H4 (cell line): ENCODE results near the gene ERBB4. TPM values are rescaled to one million over a fixed set of nuclear protein-coding genes. Genes with fewer than 3 reads are reported as not detected.
A peak's percentile ranks its signal among the peaks of the same experiment; 100 is the strongest.
"Not testable (repeated sequence)": the region's sequence is repeated elsewhere in the genome, so short reads cannot be mapped to it uniquely, and the experiment has no call there.

ENCODE experiments used
- DNase-seq: peaks from one replicate; pipeline ENCODE4 v3.0.0-alpha.2; 2015; ENCODE audit warnings: low spot score
- total RNA-seq: library from RNA; depleted of rRNA; stranded (reverse); fragments of >200 nt; shearing (Covaris generic); gene quantifications from 2 replicates; pipeline ENCODE4 v1.2.3, GENCODE V29; 2014

The ERBB4 gene
- total RNA-seq, 1 experiment from 2014 or later: 0.33 TPM

DNA sequence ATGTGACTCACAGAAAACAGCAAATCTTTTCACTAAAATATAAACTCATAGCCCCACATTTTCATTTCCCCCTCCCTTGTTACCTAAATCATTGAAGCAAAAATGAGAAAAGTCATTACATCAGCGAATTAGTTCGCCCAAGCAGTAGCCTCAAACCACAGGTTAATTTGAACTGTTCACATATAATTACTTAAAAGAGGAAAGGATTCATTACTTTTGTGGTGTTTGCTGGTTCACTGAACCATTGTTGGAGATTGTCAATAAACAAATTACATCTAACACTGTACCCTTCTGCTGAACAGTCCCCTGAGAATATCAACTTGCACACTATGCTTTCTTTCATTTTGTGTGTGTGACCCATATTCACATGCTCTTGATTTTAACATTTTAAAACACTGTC lies 238.7 kb downstream of the ERBB4 start:
- DNase-seq: no peak

DNA sequence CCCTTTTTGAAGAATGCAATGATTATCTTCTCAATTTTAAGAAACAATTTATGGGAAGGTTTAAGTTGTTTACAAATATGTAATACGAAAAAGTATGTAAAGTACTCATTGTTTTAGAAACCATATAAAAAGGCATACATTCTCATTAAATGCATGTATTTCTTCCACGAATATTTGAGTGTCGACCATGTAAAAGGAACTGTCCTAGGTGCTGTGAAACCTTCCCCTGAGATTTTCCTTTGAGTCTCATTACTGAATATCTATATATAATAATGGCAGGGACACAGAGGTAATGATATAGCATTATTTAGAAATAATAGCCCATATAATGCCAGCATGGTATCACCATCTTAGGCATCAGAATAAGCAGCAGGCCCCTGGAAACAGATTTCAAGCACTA lies 239.3 kb downstream of the ERBB4 start:
- no peak for DNase-seq

DNA sequence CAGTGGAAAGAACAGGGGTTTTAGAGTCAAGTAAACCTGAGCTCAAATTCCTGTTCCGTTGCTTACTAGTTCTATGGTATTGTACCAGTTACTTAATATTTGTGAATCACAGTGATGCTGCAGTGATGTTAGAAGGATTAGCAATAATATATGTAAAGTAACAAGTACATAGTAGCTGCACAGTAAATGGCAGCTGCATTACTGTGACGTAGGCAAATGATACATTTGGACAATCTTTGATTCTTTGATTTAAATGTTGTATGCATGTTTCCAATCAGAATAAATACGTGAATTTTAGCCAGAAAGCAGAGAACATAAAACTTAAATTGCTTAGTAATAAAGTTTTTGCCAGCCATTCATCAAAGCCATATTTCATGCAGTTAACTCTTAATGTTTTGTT lies 243.0 kb downstream of the ERBB4 start:
- no peak for DNase-seq

DNA sequence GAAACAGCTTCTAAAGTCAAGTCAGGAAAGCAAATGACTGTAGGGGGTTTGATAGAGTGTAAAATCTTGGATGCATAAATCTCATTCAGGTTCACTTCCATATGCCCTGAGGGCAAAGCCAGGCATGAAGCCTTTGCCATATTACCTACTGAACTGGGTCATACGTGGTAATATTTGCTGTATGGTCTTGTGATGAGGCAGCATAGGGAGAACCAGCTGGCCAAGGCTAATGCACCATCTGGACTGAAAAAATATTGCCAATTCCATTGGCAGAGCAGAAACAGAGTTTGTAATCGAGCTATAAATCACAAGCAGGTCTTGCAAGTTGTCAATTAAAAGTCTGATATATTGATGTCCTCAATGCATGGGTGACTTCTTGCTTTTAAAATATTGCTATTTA lies 243.8 kb downstream of the ERBB4 start:
- no peak for DNase-seq

DNA sequence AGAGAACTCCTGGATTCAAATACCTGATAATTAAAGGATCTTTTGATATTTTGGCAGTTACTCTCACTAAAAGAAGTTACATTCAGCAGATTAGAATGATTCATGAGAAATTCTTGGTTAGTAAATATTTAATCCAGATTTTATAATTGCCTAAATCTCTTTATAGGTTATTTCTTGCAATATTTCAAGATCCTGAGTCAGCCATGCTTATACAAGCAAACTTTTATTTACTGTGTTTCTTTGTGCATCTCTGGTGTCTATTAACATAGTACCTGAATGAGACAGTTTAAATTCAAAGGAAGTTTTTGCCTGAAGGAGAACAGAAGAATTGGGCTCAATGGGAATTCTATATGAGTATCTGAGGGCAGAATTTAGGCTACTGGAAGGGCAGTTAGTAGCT lies 249.3 kb downstream of the ERBB4 start:
- DNase-seq: no peak

DNA sequence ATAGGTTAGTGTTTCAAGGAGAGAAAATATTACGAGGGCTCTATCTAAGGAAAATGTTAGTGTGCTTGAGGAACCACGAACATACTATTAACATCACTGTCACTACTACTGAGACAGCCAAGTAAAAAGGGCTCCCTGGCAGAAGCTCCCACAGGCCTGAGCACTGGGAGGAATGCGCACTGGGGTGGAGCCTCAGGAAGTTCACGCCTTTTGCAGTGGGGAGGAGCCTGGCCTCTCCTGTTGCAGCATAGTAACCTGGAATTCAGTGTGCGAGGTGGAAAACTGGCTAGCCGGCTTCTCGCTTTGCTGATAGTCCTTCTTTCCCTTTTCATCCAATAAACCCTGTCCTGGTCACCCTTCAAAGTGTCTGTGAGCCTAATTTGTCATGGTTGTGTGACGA lies 250.3 kb downstream of the ERBB4 start:
- no peak for DNase-seq

DNA sequence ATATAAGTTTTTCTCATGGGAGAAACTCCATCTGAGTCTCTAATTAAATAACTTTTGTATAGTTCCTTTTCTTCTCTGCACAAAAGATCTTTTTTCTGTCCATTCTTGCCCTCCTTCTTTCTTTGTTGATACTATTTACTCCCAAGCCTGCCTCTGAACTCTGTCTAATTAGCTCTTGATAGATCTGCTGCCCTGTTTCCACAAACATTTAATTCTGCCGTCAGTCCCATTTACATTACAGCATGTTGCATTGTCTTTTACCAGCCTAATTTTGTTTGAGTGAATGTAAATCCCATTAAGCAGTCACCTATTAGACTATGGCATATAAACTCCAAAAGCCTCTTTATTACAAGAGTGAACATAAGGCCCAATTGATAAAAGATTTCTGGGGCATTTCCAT lies 254.4 kb downstream of the ERBB4 start:
- no peak for DNase-seq

DNA sequence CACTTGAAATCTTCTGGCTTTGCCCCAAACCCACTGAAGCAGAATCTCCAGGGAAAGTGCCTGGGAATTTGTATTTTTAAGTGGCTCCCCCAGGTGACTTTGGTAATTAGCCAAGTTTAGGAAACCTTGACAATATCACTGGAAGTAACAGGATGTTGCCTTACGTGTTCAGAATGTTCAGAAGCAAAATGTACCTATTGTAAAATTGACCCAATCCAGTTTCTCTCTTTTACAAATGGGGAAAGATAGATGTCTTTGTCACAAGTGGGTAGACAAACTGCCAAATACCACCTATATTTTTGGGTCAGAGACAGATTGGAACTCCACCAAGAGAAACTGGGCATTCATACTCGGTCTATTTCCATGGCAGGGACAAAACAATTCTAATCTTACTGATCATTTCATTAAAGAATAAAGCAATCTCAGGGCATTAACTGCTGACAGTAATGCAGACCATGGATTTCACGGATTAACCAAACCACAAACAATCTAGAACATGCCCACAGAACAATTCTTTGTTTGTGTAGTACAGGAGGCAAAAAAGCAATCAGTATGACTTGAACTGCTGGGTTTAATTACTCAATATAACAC lies 255.8 kb downstream of the ERBB4 start:
- DNase-seq: no peak

DNA sequence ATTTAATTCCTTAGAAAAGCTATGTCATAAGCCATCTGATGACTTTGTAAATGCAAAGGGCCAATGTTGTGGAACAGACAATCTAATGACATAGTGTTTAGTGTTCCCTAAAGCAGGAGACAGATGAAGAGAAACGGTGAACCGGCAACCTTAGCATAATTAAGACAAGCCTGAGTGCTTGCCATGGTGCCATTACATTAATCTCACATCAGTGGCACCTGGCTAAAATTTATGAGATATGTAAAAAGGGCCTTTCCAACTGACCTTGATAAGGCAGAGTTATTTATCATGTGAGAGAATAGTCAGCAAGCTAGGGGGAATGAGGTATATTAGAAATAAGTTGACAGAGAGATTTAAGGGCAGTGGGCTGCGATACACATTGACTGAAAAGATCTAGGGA lies 261.8 kb downstream of the ERBB4 start:
- DNase-seq: no peak

DNA sequence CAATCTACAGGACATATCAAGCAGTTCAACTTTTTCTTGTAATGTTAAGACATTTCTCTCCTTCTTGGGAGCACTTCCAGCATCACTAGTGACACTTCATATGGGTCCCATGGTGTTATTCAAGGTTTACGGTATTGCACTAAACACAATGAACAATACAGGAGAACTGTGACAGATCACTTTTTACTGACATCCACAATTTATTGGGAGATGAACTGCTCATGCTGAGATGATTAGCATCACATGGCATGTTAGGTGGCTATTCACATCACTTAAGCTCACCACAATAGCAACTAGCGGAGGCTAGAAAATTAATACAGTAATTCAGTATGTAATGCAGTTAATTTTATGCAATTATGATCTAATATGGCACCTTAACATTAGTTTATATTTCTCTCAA lies 264.4 kb downstream of the ERBB4 start:
- DNase-seq: no peak

DNA sequence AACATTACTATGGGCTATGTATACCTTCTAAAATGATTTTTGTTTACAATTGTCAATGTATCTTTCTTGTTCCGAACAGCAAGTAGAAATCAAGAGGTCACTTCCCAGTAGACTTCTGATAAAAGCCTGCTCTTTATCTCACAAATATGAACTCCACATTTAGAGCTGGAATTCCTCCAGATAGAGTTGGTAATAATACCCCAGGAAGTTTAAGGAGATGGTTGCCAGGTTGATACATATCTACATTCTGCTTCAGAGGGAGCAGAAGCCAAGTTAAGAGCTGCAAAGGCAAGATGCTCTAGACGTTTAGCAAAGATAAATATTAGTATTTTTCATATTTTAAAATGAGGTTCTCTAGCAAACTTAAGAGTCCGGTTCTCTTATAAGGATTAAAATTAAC lies 267.0 kb downstream of the ERBB4 start:
- DNase-seq: no peak

DNA sequence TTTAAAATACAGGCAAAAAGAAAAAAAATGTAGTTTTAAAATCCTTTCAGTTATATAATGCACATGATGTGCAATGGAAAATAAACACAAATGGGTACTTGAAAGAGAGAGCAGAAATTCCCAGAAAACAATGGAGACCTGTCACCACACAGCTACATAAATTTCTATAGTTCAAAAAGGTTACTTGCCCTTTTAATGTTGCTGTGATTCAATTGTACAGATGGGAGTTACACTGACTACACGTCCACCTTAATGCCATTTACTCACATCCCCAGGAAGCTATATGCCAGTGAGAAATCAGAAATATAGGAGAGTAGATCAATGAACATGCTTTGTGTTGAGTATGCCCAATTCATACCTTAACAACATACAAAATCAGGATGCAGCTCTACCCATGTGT lies 269.6 kb downstream of the ERBB4 start:
- DNase-seq: no peak

DNA sequence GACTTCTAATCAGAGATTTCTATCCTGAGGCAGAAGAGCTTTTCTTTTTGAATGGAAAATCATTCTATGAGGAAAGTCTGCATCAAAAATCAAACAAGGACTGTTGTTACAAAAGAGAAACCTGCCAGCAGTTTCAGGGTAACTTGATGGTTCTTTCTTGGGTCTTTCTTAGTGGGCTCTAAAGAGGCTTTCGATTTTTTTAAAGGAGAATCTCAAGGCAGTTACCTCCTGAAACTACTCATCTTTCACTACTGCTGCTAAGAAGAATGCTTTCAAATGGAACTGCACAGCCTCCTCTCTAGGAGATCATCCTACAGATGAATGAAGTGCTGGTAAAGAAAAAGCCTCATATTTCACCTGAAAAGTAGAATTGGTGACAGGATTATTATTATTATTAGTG lies 272.3 kb downstream of the ERBB4 start:
- no peak for DNase-seq

DNA sequence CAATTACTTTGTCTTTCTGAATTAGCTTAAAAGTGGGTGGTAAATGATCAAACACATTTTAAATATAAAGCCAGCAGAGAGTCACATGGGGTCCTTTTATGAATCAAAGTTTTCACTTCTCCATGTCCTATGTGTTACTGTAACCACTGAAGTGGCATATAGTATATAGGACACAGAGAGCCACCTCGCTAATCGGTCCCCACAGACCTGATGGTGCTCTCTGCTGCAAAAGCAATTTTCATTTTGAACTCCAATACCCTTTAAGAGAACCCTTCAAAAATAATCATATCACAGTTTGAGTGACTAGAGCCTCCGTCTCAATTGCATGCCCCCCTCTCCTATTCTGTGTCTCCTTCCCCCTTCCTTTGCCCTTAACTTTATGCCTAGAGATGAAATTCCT lies 272.8 kb downstream of the ERBB4 start:
- DNase-seq: no peak

DNA sequence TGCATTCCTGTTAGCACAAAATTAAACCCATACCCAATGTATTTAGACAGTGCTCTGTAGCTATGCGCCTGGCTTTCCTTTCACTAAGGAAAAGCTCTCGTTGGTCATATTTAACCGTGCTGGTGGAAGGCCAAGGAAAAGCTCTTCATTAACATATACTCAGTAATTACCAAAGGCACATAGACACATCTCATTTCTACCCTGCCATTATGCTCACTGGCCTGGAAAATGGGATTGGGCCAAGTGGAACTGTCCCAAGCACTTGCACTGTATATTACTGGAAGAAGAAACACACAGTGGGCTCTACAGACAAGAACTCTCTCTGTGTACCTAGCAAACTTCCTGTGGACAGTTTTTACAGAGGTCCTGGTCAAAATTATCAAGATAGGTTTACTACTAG lies 274.4 kb downstream of the ERBB4 start:
- no peak for DNase-seq

DNA sequence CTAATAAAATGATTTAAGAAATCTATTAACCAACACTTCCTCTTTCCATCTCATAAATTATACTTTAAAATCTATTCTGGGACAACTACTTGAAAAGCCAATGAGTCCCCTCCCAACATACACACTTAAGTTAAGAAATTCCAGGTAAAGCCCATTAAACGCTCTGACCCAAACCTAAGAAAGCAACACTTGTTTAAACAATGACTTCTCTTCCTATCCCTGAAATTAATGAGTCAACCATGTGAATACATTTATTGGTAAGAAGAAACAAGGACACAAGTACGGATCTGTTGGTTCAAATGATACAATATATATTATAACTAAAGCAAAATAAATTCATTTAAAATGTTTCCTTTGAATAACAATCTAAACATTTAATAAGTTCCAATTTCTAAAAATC lies 279.4 kb downstream of the ERBB4 start:
- no peak for DNase-seq

DNA sequence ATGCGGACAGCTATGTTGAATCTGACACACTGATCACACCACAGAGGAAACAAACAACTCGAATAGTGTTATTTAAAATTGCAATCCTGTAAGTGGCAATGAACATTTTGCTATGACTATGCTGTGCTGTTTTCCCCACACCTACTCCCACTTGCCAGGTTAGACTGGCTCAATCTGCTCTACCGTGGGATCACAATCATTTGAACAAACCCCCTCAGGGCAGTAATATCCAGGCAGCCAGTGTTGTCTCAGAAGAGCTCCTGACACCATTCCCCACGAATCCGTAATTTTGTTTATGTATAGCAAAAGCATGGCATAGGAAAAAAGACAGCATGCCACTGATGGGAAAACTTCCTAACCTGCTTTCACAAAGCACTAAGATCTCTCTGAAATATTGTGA lies 284.3 kb downstream of the ERBB4 start:
- DNase-seq: peak; percentile 19

DNA sequence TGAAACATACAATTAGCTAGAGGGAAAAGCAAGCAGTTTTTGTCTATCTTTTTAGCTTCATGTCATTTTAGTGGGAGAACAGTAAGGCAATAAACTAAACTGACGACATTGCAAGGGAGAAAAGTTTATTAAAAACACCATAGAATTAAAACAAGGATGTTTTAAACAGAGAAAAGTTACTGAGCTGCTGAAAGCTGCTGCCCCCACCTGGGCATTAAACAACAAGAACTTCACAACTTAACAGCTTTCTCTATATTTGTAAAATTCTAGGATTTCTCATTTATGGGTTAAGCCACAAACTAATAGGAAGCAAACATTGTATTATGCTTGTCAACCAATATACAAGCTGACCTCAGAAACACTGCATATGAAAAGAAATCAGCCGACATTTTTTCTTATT lies 289.2 kb downstream of the ERBB4 start:
- DNase-seq: peak; percentile 33

DNA sequence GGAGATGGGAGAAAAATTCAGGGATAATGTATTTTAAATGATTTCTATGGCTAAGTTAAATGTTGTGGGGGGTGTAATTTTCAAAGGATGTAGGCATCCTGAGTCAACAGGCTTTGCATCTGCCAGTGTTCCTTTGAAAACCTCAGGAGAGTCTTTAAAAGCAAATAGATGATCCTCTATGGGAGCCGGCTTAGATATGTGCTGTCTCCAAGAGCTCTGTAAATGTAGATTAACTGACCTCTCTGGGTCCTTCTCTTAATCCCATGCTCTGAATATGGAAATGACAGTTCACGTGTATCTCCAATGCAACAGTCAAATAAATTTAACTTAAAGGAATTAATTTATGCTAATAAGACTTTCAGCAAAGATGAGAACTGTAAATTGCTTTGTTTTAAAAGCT lies 292.7 kb downstream of the ERBB4 start:
- DNase-seq: no peak

DNA sequence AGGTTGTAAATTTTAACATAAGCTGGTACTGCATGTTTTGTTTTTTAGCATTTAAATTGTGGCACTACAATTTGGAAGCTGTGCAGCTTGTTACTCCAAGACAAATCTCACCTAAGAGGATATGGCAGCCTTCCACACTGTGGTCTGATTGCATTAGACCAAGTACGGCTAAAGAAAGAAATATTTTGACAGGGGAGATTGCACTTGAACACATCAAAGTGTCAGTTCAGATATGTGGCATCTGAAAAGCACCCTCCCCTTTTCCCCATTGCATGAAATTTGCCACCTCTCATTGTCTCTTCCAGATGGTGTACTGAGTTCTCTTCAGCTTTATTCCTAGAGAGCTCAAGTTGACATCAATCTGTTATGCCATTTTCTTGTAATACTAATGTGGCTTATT lies 295.9 kb downstream of the ERBB4 start:
- DNase-seq: no peak

DNA sequence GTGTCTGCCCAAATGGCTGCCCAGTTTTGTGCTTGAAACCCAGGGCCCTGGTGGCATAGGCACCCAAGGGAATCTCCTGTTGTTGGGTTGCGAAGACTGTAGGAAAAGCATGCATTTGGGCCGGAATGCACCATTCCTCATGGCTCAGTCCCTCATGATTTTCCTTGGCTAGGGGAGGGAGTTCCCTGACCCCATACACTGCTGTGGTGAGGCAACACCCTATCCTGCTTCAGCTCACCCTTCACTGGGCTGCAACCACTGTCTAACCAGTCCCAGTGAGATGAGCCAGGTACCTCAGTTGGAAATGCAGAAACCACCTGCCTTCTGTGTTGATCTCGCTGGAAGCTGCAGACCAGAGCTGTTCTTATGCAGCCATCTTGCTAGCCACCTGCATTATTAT lies 300.4 kb downstream of the ERBB4 start:
- DNase-seq: not testable (repeated sequence)

DNA sequence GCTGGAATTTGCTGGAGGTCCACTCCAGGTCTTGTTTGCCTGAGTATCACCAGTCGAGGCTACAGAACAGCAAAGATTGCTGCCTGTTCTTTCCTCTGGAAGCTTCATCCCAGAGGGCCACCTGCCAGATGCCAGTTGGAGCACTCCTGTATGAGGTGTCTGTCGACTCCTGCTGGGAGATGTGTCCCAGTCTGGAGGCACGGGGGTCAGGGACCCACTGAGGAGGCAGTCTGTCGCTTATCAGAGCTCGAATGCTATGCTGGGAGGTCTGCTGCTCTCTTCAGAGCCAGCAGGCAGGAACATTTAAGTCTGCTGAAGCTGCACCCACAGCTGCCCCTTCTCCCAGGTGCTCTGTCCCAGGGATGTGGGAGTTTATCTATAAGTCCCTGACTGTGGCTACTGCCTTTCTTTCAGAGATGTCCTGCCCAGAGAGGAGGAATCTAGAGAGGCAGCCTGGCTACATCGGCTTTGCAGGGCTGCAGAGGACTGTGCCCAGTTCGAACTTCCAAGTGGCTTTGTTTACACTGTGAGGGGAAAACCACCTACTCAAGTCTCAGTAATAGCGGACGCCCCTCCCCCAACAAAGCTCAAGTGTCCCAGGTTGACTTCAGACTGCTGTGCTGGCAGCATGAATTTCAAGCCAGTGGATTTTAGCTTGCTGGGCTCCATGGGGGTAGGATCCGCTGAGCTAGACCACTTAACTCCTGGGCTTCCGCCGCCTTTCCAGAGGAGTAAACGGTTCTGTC lies 301.1 kb downstream of the ERBB4 start:
- no peak for DNase-seq

DNA sequence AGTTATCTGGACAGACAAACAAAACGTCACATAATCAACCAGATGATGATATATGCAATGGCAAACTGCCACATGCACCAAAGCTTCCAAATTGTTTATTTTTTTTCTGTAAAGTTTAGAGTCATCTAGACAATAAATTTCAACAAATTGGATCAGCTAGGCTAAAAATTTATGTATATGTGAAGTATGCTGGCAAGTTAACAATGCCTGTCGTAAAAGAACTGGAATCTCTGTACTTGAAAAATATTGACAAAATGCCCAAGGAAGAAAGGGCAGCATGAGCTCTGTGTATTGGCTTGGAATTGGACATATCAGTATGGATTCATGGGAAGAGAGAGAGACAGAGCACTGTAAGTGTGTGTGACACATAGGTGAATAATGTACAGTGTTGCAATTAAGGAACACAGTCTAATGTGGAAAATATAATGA lies 309.8 kb downstream of the ERBB4 start:
- DNase-seq: peak; percentile 15

DNA sequence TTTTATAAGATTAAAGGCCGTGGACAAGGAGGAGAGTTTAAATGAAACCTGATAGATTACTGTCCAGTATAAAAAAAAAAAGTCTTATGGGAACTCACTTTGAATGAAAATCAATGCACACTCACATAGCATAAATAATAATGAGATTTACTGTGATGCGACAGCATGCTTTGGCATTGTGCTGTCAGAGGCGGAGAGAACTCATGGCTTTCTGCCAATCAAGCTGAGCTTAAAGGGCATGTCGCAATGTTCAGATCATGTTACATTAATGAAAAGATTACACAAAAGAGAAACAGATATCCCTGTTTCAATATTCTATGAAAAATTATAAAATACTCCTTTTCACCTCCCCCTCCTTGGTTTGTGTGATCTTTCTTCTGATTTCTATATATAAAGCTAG lies 310.8 kb downstream of the ERBB4 start:
- peak; percentile 66 for DNase-seq
